HG03025 (cell line): Measurements from ENCODE around the gene MAP3K12.

Experiments
- ATAC-seq: cut with Tn5 transposase; IDR thresholded peaks from one replicate; pipeline ENCODE4 v1.9.1; 2021; ENCODE audit warnings: mild to moderate bottlenecking, moderate library complexity; ENCODE audit not compliant: unreplicated experiment, low FRiP score

MAP3K12 gene

GRCh38 chr12:53472056-53472582, 27.1 kb downstream of the MAP3K12 start:
- no peak for ATAC-seq

GRCh38 chr12:53468282-53468681, 31.0 kb downstream of the MAP3K12 start:
- ATAC-seq = no peak

GRCh38 chr12:53467880-53468279, 31.4 kb downstream of the MAP3K12 start:
- ATAC-seq = no peak

GRCh38 chr12:53467082-53467481, 32.2 kb downstream of the MAP3K12 start:
- no peak for ATAC-seq

GRCh38 chr12:53466640-53467039, 32.6 kb downstream of the MAP3K12 start:
- no peak for ATAC-seq

GRCh38 chr12:53465679-53466078, 33.6 kb downstream of the MAP3K12 start:
- no peak for ATAC-seq

- ATAC-seq = no peak
Observed at GRCh38 chr12:53464685-53465418, 34.4 kb downstream of the MAP3K12 start.

- no peak for ATAC-seq
Observed at GRCh38 chr12:53463802-53464560, 35.3 kb downstream of the MAP3K12 start.

GRCh38 chr12:53462935-53463334, 36.3 kb downstream of the MAP3K12 start:
- ATAC-seq = no peak

- ATAC-seq = no peak
Observed at GRCh38 chr12:53461591-53461990, 37.7 kb downstream of the MAP3K12 start.

GRCh38 chr12:53461059-53461458, 38.2 kb downstream of the MAP3K12 start:
- ATAC-seq = no peak

GRCh38 chr12:53459097-53459496, 40.2 kb downstream of the MAP3K12 start:
- ATAC-seq = no peak

GRCh38 chr12:53456654-53457366, 42.4 kb downstream of the MAP3K12 start:
- no peak for ATAC-seq

- no peak for ATAC-seq
Observed at GRCh38 chr12:53454707-53455106, 44.6 kb downstream of the MAP3K12 start.

GRCh38 chr12:53453953-53454640, 45.2 kb downstream of the MAP3K12 start:
- ATAC-seq = no peak

GRCh38 chr12:53452159-53453077, 46.8 kb downstream of the MAP3K12 start:
- peak; percentile 38 for ATAC-seq

- peak; percentile 89 for ATAC-seq
Observed at GRCh38 chr12:53451661-53452158, 47.5 kb downstream of the MAP3K12 start, which contains the start of gene PCBP2. Gene PCBP2 (plus strand): TSS chr12:53452102. CDS start chr12:53454801, 2,699 bp downstream.

GRCh38 chr12:53450936-53451335, 48.3 kb downstream of the MAP3K12 start:
- ATAC-seq = no peak
